HepG2 (cell line): ENCODE results near the gene CASKIN2. TPM values are rescaled to one million over a fixed set of nuclear protein-coding genes. Genes with fewer than 3 reads are reported as not detected.
A peak's percentile ranks its signal among the peaks of the same experiment; 100 is the strongest.

Experiments
- ATAC-seq: fragments of 200-7000 bp; cut with Tn5 transposase; 3 replicates; pipeline ENCODE4 v1.9.1; 2020; ENCODE audit warnings: mild to moderate bottlenecking, moderate library complexity
- BruUV-seq: library from RNA; stranded (reverse); fragments of 400-500 nt; replicated peaks from 2 replicates; lab custom pipeline; 2021; lab: Mats Ljungman, UMichigan
- CTCF ChIA-PET: fragments of 300-600 bp; formaldehyde crosslinking; extraction: SDS; loops from one replicate; lab custom pipeline; 2021; ENCODE audit warnings: low total read pairs, inconsistent platforms, low intra/inter-chr PET ratio; lab: Yijun Ruan, JAX
- POLR2A ChIA-PET: fragments of 350-600 bp; sonication (Branson Sonifier 250); formaldehyde crosslinking; loops from one replicate; lab custom pipeline; 2020; ENCODE audit warnings: antibody characterized with exemption, inconsistent platforms; lab: Yijun Ruan, JAX
- DNase-seq: peaks from one replicate; pipeline ENCODE4 v3.0.0-alpha.2; 2015; ENCODE audit warnings: low spot score
- FAIRE-seq: peaks from 3 replicates; lab custom pipeline; 2011; peaks lifted over from hg19 to GRCh38; lab: Jason Lieb, UNC
- H2AFZ ChIP-seq: one replicate; pipeline ENCODE4 v1.6.1; 2011; ENCODE audit warnings: low read length, inconsistent platforms
- H3K27ac ChIP-seq: fragments of 300-600 bp; 3 replicates; pipeline ENCODE4 v1.8.0; 2011; ENCODE audit warnings: mixed run types, mild to moderate bottlenecking, mixed read lengths, low read length, inconsistent platforms; ENCODE audit not compliant: insufficient read depth; ENCODE audit errors: extremely low read length
- H3K27me3 ChIP-seq, 2 experiments: fragments of 200-600 bp in 1 of 2; 2 replicates in 1 of 2; 3 replicates in 1 of 2; pipeline versions ENCODE4 v1.6.0 to v1.8.0; 2011; ENCODE audit warnings: low read length in 2 of 2, mild to moderate bottlenecking in 2 of 2, moderate library complexity in 2 of 2, inconsistent platforms in 1 of 2; ENCODE audit not compliant: insufficient read depth in 2 of 2, control insufficient read depth in 1 of 2
- H3K36me3 ChIP-seq, 2 experiments: fragments of 200-600 bp in 1 of 2; replicated peaks in 1 of 2; 2 replicates in 1 of 2; 3 replicates in 1 of 2; pipeline versions ENCODE4 v1.5.1 to v1.8.0; 2011; ENCODE audit warnings: low read length in 2 of 2, inconsistent platforms in 1 of 2; ENCODE audit not compliant: insufficient read depth in 2 of 2, control insufficient read depth in 1 of 2
- H3K4me1 ChIP-seq: 2 replicates; pipeline ENCODE4 v1.5.1; 2012; ENCODE audit warnings: low read length, inconsistent platforms; ENCODE audit not compliant: insufficient read depth
- H3K4me2 ChIP-seq: 2 replicates; pipeline ENCODE4 v1.6.0; 2011; ENCODE audit warnings: low read depth, low read length, inconsistent platforms
- H3K4me3 ChIP-seq, 3 experiments: fragments of 200-600 bp in 1 of 3; sonication (generic), shearing (Covaris generic) in 1 of 3; replicated peaks in 1 of 3; 2 replicates each; pipeline ENCODE4 v1.5.1; 2011 to 2016; ENCODE audit warnings: low read length in 3 of 3, inconsistent platforms in 2 of 3, low read depth in 2 of 3, mild to moderate bottlenecking in 2 of 3, control low read depth in 1 of 3, mixed read lengths in 1 of 3; ENCODE audit not compliant: insufficient read depth in 1 of 3
- H3K79me2 ChIP-seq: one replicate; pipeline ENCODE4 v1.6.1; 2011; ENCODE audit warnings: low read length, inconsistent platforms; ENCODE audit not compliant: insufficient read depth
- H3K9ac ChIP-seq: 2 replicates; pipeline ENCODE4 v1.6.0; 2011; ENCODE audit warnings: mild to moderate bottlenecking, low read depth, low read length, inconsistent platforms; ENCODE audit not compliant: insufficient read depth
- H3K9me3 ChIP-seq: 2 replicates; pipeline ENCODE4 v1.5.1; 2012; ENCODE audit warnings: mild to moderate bottlenecking, low read length
- H4K20me1 ChIP-seq: 2 replicates; pipeline ENCODE4 v1.6.0; 2011; ENCODE audit warnings: inconsistent platforms, mild to moderate bottlenecking, low read length, moderate library complexity; ENCODE audit not compliant: insufficient read depth
- GTF2F1 ChIP-seq: fragments of 150-350 bp; IDR thresholded peaks from 2 replicates; pipeline ENCODE4 v1.6.1; 2014; ENCODE audit warnings: low read length
- KLF12 ChIP-seq: sonication (generic); formaldehyde crosslinking; IDR thresholded peaks from 2 replicates; pipeline ENCODE4 v1.4.0; 2020; ENCODE audit warnings: missing genetic modification reagents, borderline replicate concordance
- KMT2A ChIP-seq: sonication (generic); formaldehyde crosslinking; IDR thresholded peaks from 2 replicates; pipeline ENCODE4 v1.4.0; 2020; ENCODE audit warnings: missing genetic modification reagents
- MEF2D ChIP-seq: sonication (generic); formaldehyde crosslinking; IDR thresholded peaks from 2 replicates; pipeline ENCODE4 v1.5.1; 2020; ENCODE audit warnings: mild to moderate bottlenecking, missing genetic modification reagents
- POLR2A ChIP-seq, 2 experiments: IDR thresholded peaks; 2 replicates each; pipeline ENCODE4 v1.6.1; 2011; ENCODE audit warnings: low read depth in 2 of 2, low read length in 2 of 2, mild to moderate bottlenecking in 1 of 2, moderate library complexity in 1 of 2; ENCODE audit not compliant: insufficient read depth in 1 of 2
- RBFOX2 ChIP-seq: fragments of 200-400 bp; formaldehyde crosslinking; IDR thresholded peaks from 2 replicates; pipeline ENCODE4 v1.6.1; 2017; ENCODE audit warnings: low read depth, mild to moderate bottlenecking, low read length
- THAP11 ChIP-seq: IDR thresholded peaks from 2 replicates; pipeline ENCODE4 v1.6.1; 2016; ENCODE audit warnings: missing biosample characterization, missing genetic modification reagents
- ZBTB1 ChIP-seq: sonication (generic); formaldehyde crosslinking; IDR thresholded peaks from 2 replicates; pipeline ENCODE4 v1.4.0; 2020; ENCODE audit warnings: missing genetic modification reagents, borderline replicate concordance
- ZNF138 ChIP-seq: sonication (generic); formaldehyde crosslinking; IDR thresholded peaks from 2 replicates; pipeline ENCODE4 v1.5.0; 2020; ENCODE audit warnings: mild to moderate bottlenecking, low read depth, missing genetic modification reagents
- ZNF430 ChIP-seq: sonication (generic); formaldehyde crosslinking; IDR thresholded peaks from 2 replicates; pipeline ENCODE4 v1.9.0; 2021; ENCODE audit warnings: mild to moderate bottlenecking, missing genetic modification reagents
- ZNF552 ChIP-seq: sonication (generic); formaldehyde crosslinking; IDR thresholded peaks from 2 replicates; pipeline ENCODE4 v1.9.0; 2022; ENCODE audit warnings: missing genetic modification reagents, mild to moderate bottlenecking, borderline replicate concordance
- ZNF781 ChIP-seq: sonication (generic); formaldehyde crosslinking; IDR thresholded peaks from 2 replicates; pipeline ENCODE4 v1.5.1; 2020; ENCODE audit warnings: borderline replicate concordance, mild to moderate bottlenecking, missing genetic modification reagents; ENCODE audit errors: not compliant biosample characterization
- ZNF883 ChIP-seq: sonication (generic); formaldehyde crosslinking; IDR thresholded peaks from 2 replicates; pipeline ENCODE4 v1.5.1; 2020; ENCODE audit warnings: mild to moderate bottlenecking, missing genetic modification reagents; ENCODE audit errors: not compliant biosample characterization
- WGBS: methylation state at CpG from one replicate; pipeline ENCODE4 v1.1.6; 2017; ENCODE audit warnings: low lambda C conversion rate; 5-methylcytosine and 5-hydroxymethylcytosine counted together
- in situ Hi-C: cut with HindIII; loops from 2 replicates; pipeline ENCODE4 v1.10.0; 2017; ENCODE audit warnings: low pct_unique_long_range_greater_than_20kb; ENCODE audit not compliant: extremely low pct_ligation_motif_present
- intact Hi-C: fragments of 100-400 bp; cut with micrococcal nuclease; formaldehyde crosslinking; loops from one replicate; pipeline ENCODE4 v1.10.0; 2022; ENCODE audit not compliant: unreplicated experiment
- polyA plus RNA-seq, 8 experiments: library from polyadenylated mRNA; depleted of rRNA in 3 of 8; stranded (reverse) in 7 of 8; unstranded in 1 of 8; fragments of >200 nt; fragmentation: Illumina TruSeq in 4 of 8; extraction: Trizol in 4 of 8; gene quantifications; 2 replicates each; pipeline versions ENCODE4 v1.2.1 to v1.2.3, GENCODE V29; 2011 to 2016; ENCODE audit warnings: low read depth in 4 of 8, missing spikeins in 1 of 8, mixed read lengths in 1 of 8; ENCODE audit not compliant: insufficient read depth in 1 of 8
- total RNA-seq, 5 experiments: library from RNA; depleted of rRNA; stranded (reverse); fragments of >200 nt; fragmentation: Illumina TruSeq; extraction: Trizol; gene quantifications; 2 replicates each; pipeline ENCODE4 v1.2.3, GENCODE V29; 2016; ENCODE audit warnings: low read depth in 1 of 5

Gene CASKIN2
- total and polyA plus RNA-seq, 2 of the 13 experiments (the other 11 are each of a cell fraction or from before 2014, with no cell fraction given) = 5.2 to 7.8 TPM

DNA sequence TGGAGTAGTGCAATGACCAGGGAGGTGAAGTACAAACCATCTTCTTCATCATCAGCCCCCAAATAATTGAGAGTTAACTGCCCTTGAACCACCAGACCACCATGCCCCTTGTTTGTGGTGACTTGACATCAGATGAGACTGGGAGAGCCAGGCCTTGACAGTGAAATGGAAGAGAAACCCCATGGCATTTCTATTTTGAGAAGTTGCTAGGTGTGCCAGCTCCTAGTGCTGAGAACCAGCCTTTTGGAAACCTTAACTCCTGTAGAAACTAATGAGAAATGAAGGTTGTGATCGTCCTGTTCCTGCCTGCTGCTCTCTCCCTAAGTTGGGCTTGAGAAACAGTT, 56.1 kb downstream of the CASKIN2 start:
- Histone ChIP-seq H3K9ac (peak overlapping the region; percentile 65), H3K9me3 (no peaks in the 10 kb centered on the region), H3K27me3 (no peaks in the 10 kb centered on the region; a peak in 1 of 5 replicates), H2AFZ (no peak overlapping the region), H3K79me2 (peaks cover 30% of the 10 kb centered on the region), H3K4me3 (peak overlapping the region; percentile 15 to 51 (median 22); a peak in 5 of 6 replicates), H3K4me2 (peak overlapping the region; percentile 74), H3K36me3 (no peaks in the 10 kb centered on the region), H4K20me1 (no peaks in the 10 kb centered on the region), H3K4me1 (peaks cover 61% of the 10 kb centered on the region), H3K27ac (peak overlapping the region; percentile 79)
- ATAC-seq (no peak), DNase-seq (no peak), FAIRE-seq (no peak)
- WGBS = 0% methylated on average over 1 of the region's 1 CpG
- ChIA-PET POLR2A (interaction anchor here (0.6 to 2.3 kb wide), 15 partner anchors 9 to 208 kb away, joined by 3 to 22 read pairs (median 5); partner anchors contain the start of genes GRB2, LLGL2, RECQL5 and SAP30BP), CTCF (no interaction called here)
- intact Hi-C loops (loop anchor here (5.0 kb wide), 1 partner anchor 53 kb away; no protein-coding TSS in a partner anchor), in situ Hi-C loops (no loop called here)
- BruUV-seq = no TSS peak
- TF ChIP-seq ZBTB1 (CRISPR knock-in tag) (0 out of 2 replicates have a peak, but pooled peaks have one; percentile 20), THAP11 (0 out of 2 replicates have a peak, but pooled peaks have one; percentile 5), ZNF883 (CRISPR knock-in tag) (peak; percentile 7), ZNF430 (CRISPR knock-in tag) (no peak), MEF2D (CRISPR knock-in tag) (peak; percentile 59; the same call in 1 of the 2 replicates), ZNF781 (peak; percentile 45), KLF12 (CRISPR knock-in tag) (no peak), KMT2A (CRISPR knock-in tag) (0 out of 2 replicates have a peak, but pooled peaks have one; percentile 41), POLR2A (IDR thresholded peaks at IDR 0.05; ENCODE audit: insufficient read depth in 1 of 2, low read depth in 2 of 2, low read length in 2 of 2) (0 out of 4 replicates have a peak, but pooled peaks of 1 of the 2 experiments have one; percentile 5), RBFOX2 (no peak), ZNF552 (no peak), ZNF138 (CRISPR knock-in tag) (peak; percentile 23; the same call in 1 of the 2 replicates), GTF2F1 (no peak)
